Activated CD8-positive, alpha-beta T cell treated with anti-CD3 and anti-CD28 coated beads, Interleukin-2, amount 10 ng/mL, durations not matched to agents 7 days and 5 days (primary cell): ENCODE data around the gene RPS6KA1. TPM values are rescaled to one million over a fixed set of nuclear protein-coding genes. Genes with fewer than 3 reads are reported as not detected.
"Not testable (repeated sequence)": the region's sequence is repeated elsewhere in the genome, so short reads cannot be mapped to it uniquely, and the experiment has no call there.

Experiments used
- ATAC-seq: fragments of 150-1000 bp; cut with Tn5 transposase; one replicate; pipeline ENCODE4 v1.10.0; 2021; ENCODE audit warnings: moderate library complexity
- CTCF ChIA-PET: fragments of 350-600 bp; sonication (Branson Sonifier 250); formaldehyde crosslinking; loops from one replicate; lab custom pipeline; 2021; ENCODE audit warnings: antibody characterized with exemption; lab: Charles Lee
- POLR2A ChIA-PET: fragments of 350-600 bp; sonication (Branson Sonifier 250); formaldehyde crosslinking; loops from one replicate; lab custom pipeline; 2021; ENCODE audit warnings: antibody characterized with exemption; lab: Charles Lee
- DNase-seq: peaks from one replicate; pipeline ENCODE4 v3.0.0-alpha.2; 2020
- H3K27ac Mint-ChIP-seq: one replicate; pipeline ENCODE4 v1.8.0; 2021; ENCODE audit warnings: mild to moderate bottlenecking, mixed read lengths
- H3K27me3 Mint-ChIP-seq: one replicate; pipeline ENCODE4 v1.8.0; 2021; ENCODE audit warnings: low read depth, mixed read lengths
- H3K36me3 Mint-ChIP-seq: one replicate; pipeline ENCODE4 v1.8.0; 2021; ENCODE audit warnings: low read depth, mixed read lengths
- H3K4me1 Mint-ChIP-seq: one replicate; pipeline ENCODE4 v1.8.0; 2021; ENCODE audit warnings: low read depth, mixed read lengths
- H3K4me3 Mint-ChIP-seq: one replicate; pipeline ENCODE4 v1.8.0; 2021; ENCODE audit warnings: mild to moderate bottlenecking, mixed read lengths
- H3K9me3 Mint-ChIP-seq: one replicate; pipeline ENCODE4 v1.8.0; 2022; ENCODE audit warnings: mixed read lengths; ENCODE audit not compliant: insufficient read depth
- total RNA-seq, 2 experiments: library from RNA; stranded (reverse); gene quantifications; one replicate each; pipeline ENCODE4 v1.2.3, GENCODE V29; 2021

RPS6KA1 gene
- total RNA-seq, 2 experiments from 2014 or later: 179 to 193 TPM

- POLR2A ChIA-PET: no interaction called here
- H3K4me3 Mint-ChIP-seq: no peak overlapping the region
- DNase-seq: no peak
- no peaks in the 10 kb centered on the region for H3K36me3 Mint-ChIP-seq
- CTCF ChIA-PET: interaction anchor here (1.0 to 8.0 kb wide), 4 partner anchors 93 to 216 kb away, joined by 3 to 42 read pairs (median 5); no protein-coding TSS in a partner anchor
- H3K9me3 Mint-ChIP-seq: peaks cover 4% of the 10 kb centered on the region
- ATAC-seq: no peak
- no peak overlapping the region for H3K27ac Mint-ChIP-seq
- peaks cover 7% of the 10 kb centered on the region for H3K4me1 Mint-ChIP-seq
- no peaks in the 10 kb centered on the region for H3K27me3 Mint-ChIP-seq
Observed at GRCh38 chr1:26593385-26593784, 63.8 kb downstream of the RPS6KA1 start.

GRCh38 chr1:26594593-26594992, 65.0 kb downstream of the RPS6KA1 start:
- H3K27me3 Mint-ChIP-seq, H3K36me3 Mint-ChIP-seq, H3K9me3 Mint-ChIP-seq, POLR2A ChIA-PET, H3K27ac Mint-ChIP-seq, ATAC-seq, DNase-seq, H3K4me3 Mint-ChIP-seq: not testable (repeated sequence)
- CTCF ChIA-PET: interaction anchor here (1.0 to 8.0 kb wide), 5 partner anchors 83 to 292 kb away, joined by 3 to 42 read pairs (median 4); no protein-coding TSS in a partner anchor
- peaks cover 15% of the 10 kb centered on the region for H3K4me1 Mint-ChIP-seq

GRCh38 chr1:26597629-26598039, 68.1 kb downstream of the RPS6KA1 start:
- no peaks in the 10 kb centered on the region for H3K9me3 Mint-ChIP-seq
- ATAC-seq (peak; percentile 30), DNase-seq (no peak)
- POLR2A ChIA-PET: interaction anchor here (2.5 kb wide), 1 partner anchor 191 kb away, joined by 9 read pairs; no protein-coding TSS in a partner anchor
- peaks cover 20% of the 10 kb centered on the region for H3K4me1 Mint-ChIP-seq
- peaks cover 2% of the 10 kb centered on the region for H3K27me3 Mint-ChIP-seq
- CTCF ChIA-PET: interaction anchor here (0.7 to 14.6 kb wide), 7 partner anchors 13 to 281 kb away, joined by 3 to 334 read pairs (median 11); partner anchors contain the start of gene PIGV
- H3K36me3 Mint-ChIP-seq: no peaks in the 10 kb centered on the region
- H3K27ac Mint-ChIP-seq: no peak overlapping the region
- no peak overlapping the region for H3K4me3 Mint-ChIP-seq

- CTCF ChIA-PET: interaction anchor here (0.9 to 14.6 kb wide), 19 partner anchors 11 to 291 kb away, joined by 3 to 334 read pairs (median 5); partner anchors contain the start of genes GPN2 and PIGV
- DNase-seq: no peak
- POLR2A ChIA-PET: interaction anchor here (0.6 to 2.5 kb wide), 3 partner anchors 57 to 190 kb away, joined by 3 to 9 read pairs (median 4); no protein-coding TSS in a partner anchor
- Mint-ChIP-seq H3K4me1 (peaks cover 24% of the 10 kb centered on the region), H3K9me3 (no peaks in the 10 kb centered on the region), H3K4me3 (no peak overlapping the region), H3K36me3 (no peaks in the 10 kb centered on the region), H3K27ac (no peak overlapping the region), H3K27me3 (peaks cover 10% of the 10 kb centered on the region)
- no peak for ATAC-seq
Observed at GRCh38 chr1:26598890-26599289, 69.3 kb downstream of the RPS6KA1 start.

GRCh38 chr1:26602378-26602959, 72.9 kb downstream of the RPS6KA1 start:
- Mint-ChIP-seq H3K4me1 (peaks cover 23% of the 10 kb centered on the region), H3K36me3 (no peaks in the 10 kb centered on the region), H3K9me3 (no peaks in the 10 kb centered on the region), H3K4me3 (no peak overlapping the region), H3K27ac (no peak overlapping the region), H3K27me3 (peaks cover 17% of the 10 kb centered on the region)
- peak; percentile 42 for ATAC-seq
- POLR2A ChIA-PET: interaction anchor here (0.6 to 4.6 kb wide), 3 partner anchors 90 to 186 kb away, joined by 3 to 32 read pairs (median 5); partner anchors contain the start of gene PIGV
- CTCF ChIA-PET: interaction anchor here (0.7 to 14.6 kb wide), 52 partner anchors 8 to 298 kb away, joined by 3 to 334 read pairs (median 6); partner anchors contain the start of genes GPATCH3, GPN2 and PIGV
- peak; percentile 64 for DNase-seq

GRCh38 chr1:26603856-26604255, 74.3 kb downstream of the RPS6KA1 start:
- no peak overlapping the region for H3K27ac Mint-ChIP-seq
- ChIA-PET CTCF (interaction anchor here (0.8 to 14.6 kb wide), 27 partner anchors 9 to 278 kb away, joined by 3 to 334 read pairs (median 5); partner anchors contain the start of gene PIGV), POLR2A (interaction anchor here (0.7 to 4.6 kb wide), 3 partner anchors 27 to 309 kb away, joined by 3 to 32 read pairs (median 4); partner anchors contain the start of gene PIGV)
- H3K36me3 Mint-ChIP-seq: no peaks in the 10 kb centered on the region
- H3K27me3 Mint-ChIP-seq: peaks cover 17% of the 10 kb centered on the region
- no peak for DNase-seq
- H3K9me3 Mint-ChIP-seq: no peaks in the 10 kb centered on the region
- H3K4me1 Mint-ChIP-seq: peaks cover 12% of the 10 kb centered on the region
- no peak overlapping the region for H3K4me3 Mint-ChIP-seq
- ATAC-seq: no peak

- Mint-ChIP-seq H3K27me3 (peaks cover 30% of the 10 kb centered on the region), H3K27ac (no peak overlapping the region), H3K9me3 (no peaks in the 10 kb centered on the region), H3K36me3 (no peaks in the 10 kb centered on the region), H3K4me3 (no peak overlapping the region), H3K4me1 (peaks cover 8% of the 10 kb centered on the region)
- POLR2A ChIA-PET: interaction anchor here (0.6 to 2.6 kb wide), 4 partner anchors 66 to 181 kb away, joined by 3 to 8 read pairs (median 5); partner anchors contain the start of gene PIGV
- CTCF ChIA-PET: interaction anchor here (0.5 to 14.6 kb wide), 3 partner anchors 70 to 361 kb away, joined by 3 to 334 read pairs (median 4); partner anchors contain the start of gene PIGV
- no peak for ATAC-seq
- DNase-seq: no peak
Observed at GRCh38 chr1:26607186-26607585, 77.6 kb downstream of the RPS6KA1 start.

- Mint-ChIP-seq H3K9me3 (no peaks in the 10 kb centered on the region), H3K4me1 (no peaks in the 10 kb centered on the region), H3K27ac (no peak overlapping the region), H3K4me3 (no peak overlapping the region), H3K27me3 (peaks cover 20% of the 10 kb centered on the region), H3K36me3 (no peaks in the 10 kb centered on the region)
- POLR2A ChIA-PET: no interaction called here
- ATAC-seq (no peak), DNase-seq (no peak)
- CTCF ChIA-PET: interaction anchor here (1.0 to 14.6 kb wide), 3 partner anchors 69 to 201 kb away, joined by 4 to 334 read pairs (median 4); partner anchors contain the start of gene PIGV
Observed at GRCh38 chr1:26608895-26609294, 79.3 kb downstream of the RPS6KA1 start.

- CTCF ChIA-PET: interaction anchor here (1.0 to 14.6 kb wide), 5 partner anchors 9 to 256 kb away, joined by 3 to 334 read pairs (median 4); partner anchors contain the start of gene PIGV
- Mint-ChIP-seq H3K36me3 (no peaks in the 10 kb centered on the region), H3K9me3 (no peaks in the 10 kb centered on the region), H3K27me3 (peaks cover 16% of the 10 kb centered on the region), H3K27ac (no peak overlapping the region), H3K4me1 (no peaks in the 10 kb centered on the region), H3K4me3 (no peak overlapping the region)
- DNase-seq: no peak
- no peak for ATAC-seq
- POLR2A ChIA-PET: no interaction called here
Observed at GRCh38 chr1:26610781-26611180, 81.2 kb downstream of the RPS6KA1 start.

- DNase-seq, H3K4me3 Mint-ChIP-seq, H3K36me3 Mint-ChIP-seq, H3K27ac Mint-ChIP-seq, ATAC-seq, H3K4me1 Mint-ChIP-seq, POLR2A ChIA-PET, H3K9me3 Mint-ChIP-seq: not testable (repeated sequence)
- CTCF ChIA-PET: interaction anchor here (1.1 to 1.4 kb wide), 3 partner anchors 9 to 176 kb away, joined by 5 to 8 read pairs (median 5); no protein-coding TSS in a partner anchor
- H3K27me3 Mint-ChIP-seq: peaks cover 14% of the 10 kb centered on the region
Observed at GRCh38 chr1:26612627-26613026, 83.1 kb downstream of the RPS6KA1 start.

GRCh38 chr1:26614655-26615411, 85.3 kb downstream of the RPS6KA1 start:
- H3K9me3 Mint-ChIP-seq: no peaks in the 10 kb centered on the region
- ChIA-PET POLR2A (interaction anchor here (0.7 to 1.2 kb wide), 3 partner anchors 77 to 250 kb away, joined by 3 to 6 read pairs (median 4); partner anchors contain the start of gene PIGV), CTCF (interaction anchor here (0.9 to 1.9 kb wide), 9 partner anchors 10 to 185 kb away, joined by 3 to 14 read pairs (median 4); no protein-coding TSS in a partner anchor)
- ATAC-seq (no peak), DNase-seq (no peak)
- no peak overlapping the region for H3K4me3 Mint-ChIP-seq
- peaks cover 17% of the 10 kb centered on the region for H3K4me1 Mint-ChIP-seq
- peaks cover 14% of the 10 kb centered on the region for H3K27me3 Mint-ChIP-seq
- H3K27ac Mint-ChIP-seq: no peak overlapping the region
- H3K36me3 Mint-ChIP-seq: no peaks in the 10 kb centered on the region
